CD4-positive, alpha-beta T cell (primary cell): ENCODE measurements around the gene EML4. TPM values are rescaled to one million over a fixed set of nuclear protein-coding genes. Genes with fewer than 3 reads are reported as not detected.

Experiments
- ATAC-seq: fragments of 200-7000 bp; cut with Tn5 transposase; one replicate; pipeline ENCODE4 v1.10.0; 2022; ENCODE audit warnings: mild to moderate bottlenecking; ENCODE audit not compliant: poor library complexity
- CTCF ChIA-PET: fragments of 350-600 bp; sonication (Branson Sonifier 250); formaldehyde crosslinking; loops from one replicate; lab custom pipeline; 2021; ENCODE audit warnings: antibody characterized with exemption, inconsistent platforms; lab: Charles Lee
- POLR2A ChIA-PET: fragments of 350-600 bp; sonication (Branson Sonifier 250); formaldehyde crosslinking; loops from one replicate; lab custom pipeline; 2021; ENCODE audit warnings: antibody characterized with exemption, inconsistent platforms; lab: Charles Lee
- DNase-seq, 14 experiments: peaks; one replicate each; pipeline ENCODE4 v3.0.0-alpha.2; 2013 to 2020; ENCODE audit warnings: mixed read lengths in 2 of 14
- H3K27ac ChIP-seq, 2 donors: one replicate each; pipeline versions ENCODE4 v1.5.1 to v1.7.0; 2013; ENCODE audit warnings: low read length in 2 of 2, low read depth in 1 of 2, mild to moderate bottlenecking in 1 of 2
- H3K27me3 ChIP-seq, 2 experiments: 1 replicate in 1 of 2; 2 replicates in 1 of 2; pipeline versions ENCODE4 v1.6.1 to v1.7.0; 2013; ENCODE audit warnings: low read length in 2 of 2, control low read depth in 1 of 2, mild to moderate bottlenecking in 1 of 2, moderate library complexity in 1 of 2; ENCODE audit not compliant: insufficient read depth in 2 of 2, control insufficient read depth in 1 of 2
- H3K36me3 ChIP-seq: one replicate; pipeline ENCODE4 v1.6.1; 2013; ENCODE audit warnings: low read length, control low read depth; ENCODE audit not compliant: insufficient read depth
- H3K4me1 ChIP-seq: one replicate; pipeline ENCODE4 v1.6.1; 2013; ENCODE audit warnings: low read length, control low read depth; ENCODE audit not compliant: insufficient read depth
- H3K4me3 ChIP-seq: one replicate; pipeline ENCODE4 v1.5.1; 2013; ENCODE audit warnings: mild to moderate bottlenecking, low read length, moderate library complexity
- H3K9me3 ChIP-seq, 2 experiments: 1 replicate in 1 of 2; 2 replicates in 1 of 2; pipeline versions ENCODE4 v1.6.1 to v1.7.0; 2013; ENCODE audit warnings: low read length in 2 of 2, mild to moderate bottlenecking in 2 of 2, control low read depth in 1 of 2, moderate library complexity in 1 of 2; ENCODE audit not compliant: control insufficient read depth in 1 of 2, insufficient read depth in 1 of 2
- H3K27ac Mint-ChIP-seq: one replicate; pipeline ENCODE4 v1.8.0; 2020; ENCODE audit warnings: mixed read lengths
- H3K27me3 Mint-ChIP-seq: one replicate; pipeline ENCODE4 v1.8.0; 2021; ENCODE audit warnings: mixed read lengths
- H3K36me3 Mint-ChIP-seq: one replicate; pipeline ENCODE4 v1.8.0; 2021; ENCODE audit warnings: low read depth, mixed read lengths
- H3K4me1 Mint-ChIP-seq: one replicate; pipeline ENCODE4 v1.8.0; 2021; ENCODE audit warnings: low read depth, mixed read lengths
- H3K4me3 Mint-ChIP-seq: one replicate; pipeline ENCODE4 v1.8.0; 2020; ENCODE audit warnings: mild to moderate bottlenecking, mixed read lengths
- H3K9me3 Mint-ChIP-seq: one replicate; pipeline ENCODE4 v1.8.0; 2020; ENCODE audit warnings: mixed read lengths
- intact Hi-C, 2 experiments: fragments of 100-400 bp; cut with DNase I in 1 of 2; cut with micrococcal nuclease in 1 of 2; formaldehyde crosslinking; loops; one replicate each; pipeline versions ENCODE4 v1.15.1 to v1.9.0; 2023 to 2025; cut with DNase I, micrococcal nuclease
- total RNA-seq, 174 experiments: library from RNA in 2 of 174; stranded (reverse) in 2 of 174; gene quantifications; one replicate each; pipeline ENCODE4 v1.2.3 and lab custom pipeline; 2021 to 2026
- TF ChIP-seq, protein P1 (sequence below): fragments of 200-600 bp; IDR thresholded peaks from one replicate; pipeline ENCODE4 v1.8.0; 2022; ENCODE audit warnings: antibody characterized with exemption, mild to moderate bottlenecking

The EML4 gene
- total RNA-seq, 2 experiments from 2014 or later = 219 to 228 TPM

DNA sequence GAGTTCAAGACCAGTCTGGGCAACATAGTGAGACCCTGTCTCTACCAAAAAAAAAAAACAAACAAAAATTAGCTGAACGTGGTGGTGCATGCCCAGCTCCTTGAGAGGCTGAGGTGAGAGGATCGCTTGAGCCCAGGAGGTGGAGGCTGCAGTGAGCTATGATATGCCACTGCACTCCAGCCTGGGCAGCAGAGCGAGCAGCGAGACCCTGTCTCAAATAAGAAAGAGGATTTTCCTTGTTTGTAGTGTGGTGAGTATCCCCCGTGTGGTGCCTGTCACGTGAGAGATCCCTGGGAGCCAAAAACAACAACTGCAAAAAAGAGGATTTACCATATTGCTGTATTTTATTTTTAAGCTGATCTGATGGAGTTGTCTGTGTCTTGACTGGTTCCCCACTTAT is 9.2 kb downstream of the EML4 start:
- no peaks in the 10 kb centered on the region for H3K27me3 ChIP-seq
- TF ChIP-seq, protein P1, sequence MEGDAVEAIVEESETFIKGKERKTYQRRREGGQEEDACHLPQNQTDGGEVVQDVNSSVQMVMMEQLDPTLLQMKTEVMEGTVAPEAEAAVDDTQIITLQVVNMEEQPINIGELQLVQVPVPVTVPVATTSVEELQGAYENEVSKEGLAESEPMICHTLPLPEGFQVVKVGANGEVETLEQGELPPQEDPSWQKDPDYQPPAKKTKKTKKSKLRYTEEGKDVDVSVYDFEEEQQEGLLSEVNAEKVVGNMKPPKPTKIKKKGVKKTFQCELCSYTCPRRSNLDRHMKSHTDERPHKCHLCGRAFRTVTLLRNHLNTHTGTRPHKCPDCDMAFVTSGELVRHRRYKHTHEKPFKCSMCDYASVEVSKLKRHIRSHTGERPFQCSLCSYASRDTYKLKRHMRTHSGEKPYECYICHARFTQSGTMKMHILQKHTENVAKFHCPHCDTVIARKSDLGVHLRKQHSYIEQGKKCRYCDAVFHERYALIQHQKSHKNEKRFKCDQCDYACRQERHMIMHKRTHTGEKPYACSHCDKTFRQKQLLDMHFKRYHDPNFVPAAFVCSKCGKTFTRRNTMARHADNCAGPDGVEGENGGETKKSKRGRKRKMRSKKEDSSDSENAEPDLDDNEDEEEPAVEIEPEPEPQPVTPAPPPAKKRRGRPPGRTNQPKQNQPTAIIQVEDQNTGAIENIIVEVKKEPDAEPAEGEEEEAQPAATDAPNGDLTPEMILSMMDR = no peak
- Mint-ChIP-seq H3K36me3 (peaks cover 49% of the 10 kb centered on the region), H3K4me1 (peaks cover 72% of the 10 kb centered on the region), H3K9me3 (no peaks in the 10 kb centered on the region), H3K27me3 (no peaks in the 10 kb centered on the region), H3K27ac (peak overlapping the region; percentile 1), H3K4me3 (peak overlapping the region; percentile 15)
- H3K9me3 ChIP-seq = no peaks in the 10 kb centered on the region
- no peak overlapping the region for H3K27ac ChIP-seq
- ATAC-seq = no peak
- peaks cover 15% of the 10 kb centered on the region for H3K36me3 ChIP-seq
- intact Hi-C loops = loop anchor here in 1 of 2 experiments (10.0 kb wide), 1 partner anchor 46 kb away; no protein-coding TSS in a partner anchor
- H3K4me3 ChIP-seq = no peak overlapping the region
- POLR2A ChIA-PET = interaction anchor here (1.1 kb wide), 1 partner anchor 73 kb away, joined by 3 read pairs; no protein-coding TSS in a partner anchor
- CTCF ChIA-PET = interaction anchor here (0.7 to 1.5 kb wide), 2 partner anchors 8 to 82 kb away, joined by 3 to 4 read pairs; no protein-coding TSS in a partner anchor
- no peak for DNase-seq
- peaks cover 68% of the 10 kb centered on the region for H3K4me1 ChIP-seq

- Mint-ChIP-seq H3K4me1 (peaks cover 92% of the 10 kb centered on the region), H3K27me3 (no peaks in the 10 kb centered on the region), H3K9me3 (no peaks in the 10 kb centered on the region), H3K4me3 (peak overlapping the region; percentile 34), H3K36me3 (peaks cover 56% of the 10 kb centered on the region), H3K27ac (peak overlapping the region; percentile 38)
- no peaks in the 10 kb centered on the region for H3K27me3 ChIP-seq
- intact Hi-C loops = no loop called here
- peaks cover 60% of the 10 kb centered on the region for H3K4me1 ChIP-seq
- ChIA-PET POLR2A (interaction anchor here (1.6 to 3.7 kb wide), 3 partner anchors 9 to 78 kb away, joined by 4 to 16 read pairs (median 15); no protein-coding TSS in a partner anchor), CTCF (interaction anchor here (0.6 to 2.3 kb wide), 3 partner anchors 9 to 36 kb away, joined by 3 to 8 read pairs (median 4); no protein-coding TSS in a partner anchor)
- ATAC-seq (no peak), DNase-seq (no peak)
- TF ChIP-seq, protein P1 = no peak
- H3K9me3 ChIP-seq = no peaks in the 10 kb centered on the region
- H3K4me3 ChIP-seq = no peak overlapping the region
- no peak overlapping the region for H3K27ac ChIP-seq
- H3K36me3 ChIP-seq = peaks cover 20% of the 10 kb centered on the region
These were observed 11.1 kb downstream of the EML4 start for GRCh38 chr2:42180300-42180699.

DNA sequence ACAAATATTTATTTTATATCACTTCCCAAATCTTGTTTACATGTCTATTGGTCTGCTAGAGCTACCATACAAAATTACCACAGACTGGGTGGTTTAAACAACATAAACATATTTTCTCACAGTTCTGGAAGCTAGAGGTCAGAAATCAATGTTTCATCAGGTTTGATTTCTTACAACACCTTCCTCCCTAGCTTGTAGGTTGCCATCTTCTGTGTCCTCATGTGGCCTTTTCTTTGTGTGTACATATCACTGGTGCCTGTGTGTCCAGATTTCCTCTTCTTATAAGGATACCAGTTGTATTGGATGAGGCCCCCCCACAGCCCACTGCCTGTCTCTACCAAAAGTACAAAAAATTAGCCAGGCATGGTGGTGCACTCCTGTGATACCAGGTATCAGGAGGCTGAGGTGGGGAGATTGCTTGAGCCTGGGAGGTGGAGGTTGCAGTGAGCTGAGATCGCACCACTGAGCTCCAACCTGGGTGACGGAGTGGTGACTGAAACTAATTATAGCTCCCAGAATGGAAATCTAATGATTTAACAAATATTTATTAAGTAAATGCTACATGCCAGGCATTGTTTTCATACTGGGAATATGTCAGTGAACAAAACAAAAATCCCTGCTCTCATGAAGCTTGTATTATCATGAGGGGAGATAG is 13.6 kb downstream of the EML4 start:
- TF ChIP-seq, protein P1 = no peak
- Histone ChIP-seq H3K27me3 (no peaks in the 10 kb centered on the region), H3K36me3 (peaks cover 21% of the 10 kb centered on the region), H3K4me3 (no peak overlapping the region), H3K9me3 (no peaks in the 10 kb centered on the region), H3K4me1 (peaks cover 42% of the 10 kb centered on the region), H3K27ac (no peak overlapping the region)
- Mint-ChIP-seq H3K27me3 (no peaks in the 10 kb centered on the region), H3K9me3 (no peaks in the 10 kb centered on the region), H3K36me3 (peaks cover 64% of the 10 kb centered on the region), H3K27ac (peak overlapping the region; percentile 27), H3K4me3 (peak overlapping the region; percentile 8), H3K4me1 (peaks cover 94% of the 10 kb centered on the region)
- ChIA-PET CTCF (interaction anchor here (1.6 to 2.3 kb wide), 2 partner anchors 13 to 87 kb away, joined by 5 to 8 read pairs; no protein-coding TSS in a partner anchor), POLR2A (interaction anchor here (0.8 to 3.7 kb wide), 5 partner anchors 10 to 87 kb away, joined by 3 to 16 read pairs (median 4); no protein-coding TSS in a partner anchor)
- intact Hi-C loops = no loop called here
- ATAC-seq (no peak), DNase-seq (no peak)
